ENCODE results near the gene MACO1.
"Not testable (repeated sequence)": the region's sequence is repeated elsewhere in the genome, so short reads cannot be mapped to it uniquely, and the experiment has no call there.

MACO1 gene

GRCh38 chr1:25492323-25492722 lies 61.6 kb downstream of the MACO1 start:
- DNase-seq = no peak

- no peak for DNase-seq
Measured at GRCh38 chr1:25494952-25495351, 64.3 kb downstream of the MACO1 start.

DNA sequence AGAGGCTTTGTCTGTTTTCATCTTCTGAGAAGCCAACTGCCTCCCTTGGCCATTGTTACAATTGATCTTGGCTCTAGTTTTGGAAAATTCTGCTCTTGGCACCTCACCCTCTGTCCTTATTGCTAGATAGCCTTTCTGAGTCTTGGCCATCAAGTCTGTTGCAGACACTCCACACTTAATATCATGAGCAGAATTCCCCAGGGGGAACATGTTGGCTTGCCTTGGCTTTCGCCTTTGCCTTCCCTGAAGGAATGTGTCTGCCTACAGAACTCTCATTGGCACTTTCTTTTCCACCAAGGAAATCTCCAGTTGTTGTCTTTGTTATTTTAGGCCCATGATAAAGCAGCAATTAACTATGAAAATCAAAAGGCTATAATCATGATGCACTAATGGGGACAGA lies 70.0 kb downstream of the MACO1 start:
- no peak for DNase-seq

DNA sequence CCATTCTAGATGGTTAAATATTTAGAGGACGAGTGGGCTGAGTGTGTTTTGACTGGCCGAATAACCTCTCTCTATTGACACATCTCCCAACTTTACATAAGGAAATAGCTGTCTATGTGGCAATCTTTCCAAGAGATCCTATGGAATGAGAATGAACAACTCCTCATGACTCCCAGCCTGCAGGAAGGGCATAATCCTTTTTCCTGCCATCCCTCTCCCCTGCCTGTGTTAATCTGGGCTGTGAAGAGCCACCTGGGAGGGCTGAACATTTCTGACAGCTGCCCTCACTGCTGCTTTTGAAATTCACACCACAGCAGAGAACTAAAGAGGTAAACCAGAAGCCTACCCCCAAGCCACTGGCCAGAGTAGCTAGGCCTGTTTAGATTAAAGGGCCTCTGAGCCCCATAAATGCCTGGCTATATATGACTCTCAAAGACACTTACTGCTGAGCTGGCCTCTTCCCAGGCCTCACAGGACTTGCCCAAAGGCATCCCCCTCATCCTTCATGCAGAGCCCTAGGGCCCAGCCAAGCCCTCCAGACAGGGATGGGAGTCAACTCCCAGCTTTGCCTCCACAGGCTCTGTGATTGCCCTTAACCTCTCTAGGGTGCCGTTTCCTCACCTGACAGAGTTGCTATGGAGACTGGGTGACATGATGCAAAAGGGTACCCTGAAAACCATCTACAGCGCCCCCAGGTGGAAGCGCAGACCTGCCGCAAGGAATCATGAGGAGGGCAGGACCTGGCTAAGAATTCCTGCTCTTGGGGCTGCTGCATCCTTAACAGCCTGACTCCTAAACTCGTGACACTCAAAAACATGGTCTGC lies 70.8 kb downstream of the MACO1 start:
- DNase-seq = peak; percentile 29

GRCh38 chr1:25502957-25503356 lies 72.3 kb downstream of the MACO1 start:
- DNase-seq = no peak

GRCh38 chr1:25503551-25504426 lies 73.1 kb downstream of the MACO1 start:
- DNase-seq = peak; percentile 75

- DNase-seq = no peak
Measured at GRCh38 chr1:25504706-25505595, 74.3 kb downstream of the MACO1 start.

GRCh38 chr1:25505656-25506385 lies 75.1 kb downstream of the MACO1 start:
- no peak for DNase-seq

DNA sequence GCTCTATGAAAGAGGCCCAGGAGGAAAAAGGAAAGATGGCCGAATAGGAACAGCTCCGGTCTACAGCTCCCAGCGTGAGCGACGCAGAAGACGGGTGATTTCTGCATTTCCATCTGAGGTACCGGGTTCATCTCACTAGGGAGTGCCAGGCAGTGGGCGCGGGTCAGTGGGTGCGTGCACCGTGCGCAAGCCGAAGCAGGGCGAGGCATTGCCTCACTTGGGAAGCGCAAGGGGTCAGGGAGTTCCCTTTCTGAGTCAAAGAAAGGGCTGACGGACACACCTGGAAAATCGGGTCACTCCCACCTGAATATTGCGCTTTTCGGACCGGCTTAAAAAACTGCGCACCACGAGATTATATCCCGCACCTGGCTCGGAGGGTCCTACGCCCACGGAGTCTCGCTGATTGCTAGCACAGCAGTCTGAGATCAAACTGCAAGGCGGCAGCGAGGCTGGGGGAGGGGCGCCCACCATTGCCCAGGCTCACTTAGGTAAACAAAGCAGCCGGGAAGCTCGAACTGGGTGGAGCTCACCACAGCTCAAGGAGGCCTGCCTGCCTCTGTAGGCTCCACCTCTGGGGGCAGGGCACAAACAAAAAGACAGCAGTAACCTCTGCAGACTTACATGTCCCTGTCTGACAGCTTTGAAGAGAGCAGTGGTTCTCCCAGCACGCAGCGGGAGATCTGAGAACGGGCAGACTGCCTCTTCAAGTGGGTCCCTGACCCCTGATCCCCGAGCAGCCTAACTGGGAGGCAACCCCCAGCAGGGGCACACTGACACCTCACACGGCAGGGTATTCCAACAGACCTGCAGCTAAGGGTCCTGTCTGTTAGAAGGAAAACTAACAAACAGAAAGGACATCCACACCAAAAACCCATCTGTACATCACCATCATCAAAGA lies 76.1 kb downstream of the MACO1 start:
- not testable (repeated sequence) for DNase-seq

GRCh38 chr1:25513666-25514065 lies 83.0 kb downstream of the MACO1 start:
- DNase-seq = no peak

GRCh38 chr1:25515033-25515432 lies 84.3 kb downstream of the MACO1 start:
- DNase-seq = no peak

- no peak for DNase-seq
Measured at GRCh38 chr1:25516686-25517085, 86.0 kb downstream of the MACO1 start.

- no peak for DNase-seq
Measured at GRCh38 chr1:25517476-25518394, 87.0 kb downstream of the MACO1 start.

DNA sequence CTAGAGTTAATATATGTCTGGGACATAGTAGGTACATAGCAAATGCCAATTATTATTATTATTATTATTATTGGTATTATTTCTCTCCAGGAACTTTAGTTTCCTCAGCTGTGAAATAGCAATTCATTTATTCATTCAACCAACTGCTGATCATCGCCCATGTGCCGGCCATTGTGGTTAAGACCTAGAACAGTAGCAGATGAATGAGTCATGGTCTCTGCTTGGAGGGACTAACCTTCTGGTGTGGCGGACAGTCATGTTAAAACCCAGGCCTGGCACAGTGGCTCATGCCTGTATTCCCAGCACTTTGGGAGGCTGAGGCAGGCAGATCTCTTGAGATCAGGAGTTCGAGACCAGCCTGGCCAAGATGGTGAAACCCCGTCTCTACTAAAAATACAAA lies 88.9 kb downstream of the MACO1 start:
- DNase-seq = no peak

DNA sequence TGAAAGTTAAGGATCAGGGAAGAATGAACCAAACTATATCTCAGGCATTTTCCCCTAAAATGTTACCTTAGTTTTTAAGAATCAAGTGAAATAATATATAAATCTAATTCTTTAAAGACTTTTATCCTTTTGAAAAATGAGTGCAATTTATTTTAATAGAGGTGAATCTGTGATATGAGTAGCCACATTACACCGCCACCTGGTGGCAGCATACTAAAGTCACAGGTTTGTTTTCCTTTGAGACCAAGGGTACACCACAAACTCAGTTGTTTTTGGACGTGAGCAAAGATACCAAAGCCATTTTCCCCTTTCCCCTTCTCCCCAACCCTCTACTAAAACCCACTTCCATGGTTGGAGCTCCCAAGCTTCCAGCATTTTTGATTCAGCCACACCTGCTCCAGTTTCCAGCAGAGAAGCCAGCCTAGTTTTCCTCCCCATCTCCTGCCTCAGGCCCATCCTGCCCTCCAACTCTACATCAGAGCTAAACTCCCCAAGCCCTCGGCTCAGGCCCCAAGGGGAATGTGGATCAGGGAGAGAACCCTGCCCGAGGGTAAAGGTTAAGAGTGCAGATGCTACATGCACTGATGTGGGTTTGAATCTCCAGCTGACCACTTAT lies 89.9 kb downstream of the MACO1 start:
- peak; percentile 81 for DNase-seq

DNA sequence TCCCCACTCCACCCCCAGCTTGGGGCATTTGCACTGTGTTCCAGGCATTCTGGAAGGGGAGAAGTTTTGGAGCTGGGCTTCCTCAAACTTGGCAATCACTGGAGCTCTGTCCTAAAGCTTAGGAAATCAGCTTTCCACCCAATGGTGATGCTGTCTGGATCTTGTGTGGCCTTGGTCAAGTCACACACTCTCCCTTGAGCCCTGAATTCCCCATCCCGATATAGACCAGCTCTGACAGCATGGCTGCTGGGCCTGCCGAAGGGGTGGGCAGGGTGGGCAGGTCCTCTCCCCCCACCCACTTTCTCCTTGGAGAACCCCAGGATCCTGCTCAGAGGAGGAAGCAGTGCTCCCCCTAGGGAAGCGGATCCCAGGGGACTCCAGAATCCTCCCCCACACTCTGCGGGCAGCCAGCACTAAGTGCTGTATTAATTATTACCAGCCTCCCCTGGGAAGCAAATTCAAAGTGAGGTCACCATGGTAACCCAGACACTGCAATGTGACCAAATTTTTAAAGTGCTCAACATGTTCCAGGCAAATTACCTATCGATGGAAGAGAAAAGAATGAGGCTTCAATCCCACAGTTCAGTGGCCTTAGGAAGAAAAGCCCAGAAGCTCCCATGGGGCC lies 91.4 kb downstream of the MACO1 start:
- no peak for DNase-seq

GRCh38 chr1:25523542-25523941 lies 92.8 kb downstream of the MACO1 start:
- no peak for DNase-seq

DNA sequence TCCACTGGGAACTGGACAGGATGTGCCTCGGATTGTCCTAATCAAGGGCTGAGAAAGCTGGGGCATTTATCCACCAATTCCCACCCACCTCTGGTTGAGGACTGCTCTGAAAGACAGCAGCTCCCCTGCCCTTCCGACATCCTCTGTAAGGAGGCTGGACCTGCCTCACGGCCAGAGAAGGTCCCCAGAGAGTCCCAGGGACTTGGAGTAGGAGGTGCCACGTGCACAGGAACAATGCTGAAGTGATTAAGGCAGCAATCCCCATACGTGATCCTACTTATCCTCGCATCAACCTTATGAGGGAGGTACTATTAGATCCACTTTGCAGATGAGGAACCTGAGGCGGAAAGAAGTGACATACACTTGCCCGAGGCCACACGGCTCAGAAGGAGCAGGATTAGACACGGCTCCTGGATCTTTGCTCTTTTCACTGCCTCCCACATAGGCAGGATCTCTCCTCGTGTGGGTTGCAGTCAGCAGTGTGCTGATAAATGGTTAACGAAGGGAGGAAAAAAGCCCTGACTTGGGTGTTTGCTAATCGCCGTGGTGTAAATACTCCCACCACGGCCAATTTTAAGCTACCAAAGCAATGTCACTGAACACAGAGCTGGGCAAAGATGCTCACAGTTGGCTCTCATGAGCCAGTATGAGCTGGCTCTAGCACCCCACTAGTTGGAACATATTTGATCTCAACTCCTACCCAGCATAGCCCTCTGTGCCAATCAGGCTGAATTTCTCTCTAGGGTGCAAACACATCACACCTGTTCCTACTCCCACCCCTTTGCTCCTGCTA lies 94.1 kb downstream of the MACO1 start:
- DNase-seq = no peak

Data from stimulated activated CD4-positive, alpha-beta T cell treated with anti-CD3 and anti-CD28 coated beads, Interleukin-15, amount 100 ng/mL, for 24 hours (primary cell).